K562 (cell line): ENCODE results near the gene CFDP1. TPM values are rescaled to one million over a fixed set of nuclear protein-coding genes. Genes with fewer than 3 reads are reported as not detected.
A peak's percentile ranks its signal among the peaks of the same experiment; 100 is the strongest.

Experiments used
- ATAC-seq: fragments of 200-7000 bp; cut with Tn5 transposase; 3 replicates; pipeline ENCODE4 v1.9.1; 2020; ENCODE audit warnings: moderate library complexity
- BruUV-seq: library from RNA; stranded (reverse); fragments of 400-500 nt; replicated peaks from 2 replicates; lab custom pipeline; 2021; lab: Mats Ljungman, UMichigan
- CTCF ChIA-PET: fragments of 300-600 bp; formaldehyde crosslinking; extraction: SDS; loops from one replicate; lab custom pipeline; 2021; ENCODE audit warnings: low intra/inter-chr PET ratio; lab: Yijun Ruan, JAX
- POLR2A ChIA-PET: fragments of 300-600, 350-650 bp; sonication (Branson Sonifier 250); formaldehyde crosslinking; extraction: SDS; loops from one replicate; lab custom pipeline; 2021; ENCODE audit warnings: antibody characterized with exemption, inconsistent platforms; lab: Yijun Ruan, JAX
- DNase-seq, 4 experiments: peaks; one replicate each; pipeline versions ENCODE4 v3.0.0 to v3.0.0-alpha.2; 2011 to 2018; ENCODE audit warnings: low spot score in 3 of 4, mixed read lengths in 3 of 4; ENCODE audit errors: extremely low read depth in 1 of 4
- FAIRE-seq: peaks from 2 replicates; lab custom pipeline; 2011; peaks lifted over from hg19 to GRCh38; lab: Jason Lieb, UNC
- H2AFZ ChIP-seq: 2 replicates; pipeline ENCODE4 v1.6.0; 2011; ENCODE audit warnings: low read depth, low read length, control low read depth, inconsistent platforms
- H3K27ac ChIP-seq: fragments of 200-600 bp; 3 replicates; pipeline ENCODE4 v1.8.0; 2011; ENCODE audit warnings: low read depth, mild to moderate bottlenecking, control low read depth, inconsistent platforms, low read length, moderate library complexity, mixed read lengths; ENCODE audit errors: extremely low read depth
- H3K27me3 ChIP-seq, 2 experiments: fragments of 300-600 bp in 1 of 2; 2 replicates in 1 of 2; 3 replicates in 1 of 2; pipeline versions ENCODE4 v1.6.0 to v1.8.0; 2011; ENCODE audit warnings: inconsistent platforms in 2 of 2, low read length in 2 of 2, mild to moderate bottlenecking in 1 of 2, mixed read lengths in 1 of 2, moderate library complexity in 1 of 2; ENCODE audit not compliant: control insufficient read depth in 2 of 2, insufficient read depth in 2 of 2
- H3K36me3 ChIP-seq: fragments of 300-600 bp; 3 replicates; pipeline ENCODE4 v1.8.0; 2011; ENCODE audit warnings: mild to moderate bottlenecking, low read length, inconsistent platforms; ENCODE audit not compliant: control insufficient read depth, insufficient read depth
- H3K4me1 ChIP-seq, 2 experiments: fragments of 200-600 bp in 1 of 2; replicated peaks in 1 of 2; 2 replicates in 1 of 2; 3 replicates in 1 of 2; pipeline versions ENCODE4 v1.5.1 to v1.8.0; 2011; ENCODE audit warnings: inconsistent platforms in 2 of 2, low read length in 2 of 2, mild to moderate bottlenecking in 1 of 2, mixed read lengths in 1 of 2, moderate library complexity in 1 of 2; ENCODE audit not compliant: control insufficient read depth in 2 of 2, insufficient read depth in 2 of 2
- H3K4me2 ChIP-seq: 2 replicates; pipeline ENCODE4 v1.6.1; 2011; ENCODE audit warnings: low read length, control low read depth, inconsistent platforms, mixed read lengths; ENCODE audit not compliant: insufficient read depth
- H3K4me3 ChIP-seq: fragments of 200-600 bp; sonication (generic), shearing (Covaris generic); 2 replicates; pipeline ENCODE4 v1.5.1; 2016; ENCODE audit warnings: control low read depth, inconsistent platforms
- H3K79me2 ChIP-seq: fragments of 200-600 bp; 3 replicates; pipeline ENCODE4 v1.8.0; 2011; ENCODE audit warnings: low read length, inconsistent platforms; ENCODE audit not compliant: control insufficient read depth, insufficient read depth
- H3K9ac ChIP-seq, 2 experiments: 2 replicates each; pipeline versions ENCODE4 v1.6.0 to v1.6.1; 2011; ENCODE audit warnings: low read depth in 2 of 2, low read length in 2 of 2, control low read depth in 1 of 2, inconsistent platforms in 1 of 2, mild to moderate bottlenecking in 1 of 2, mixed read lengths in 1 of 2; ENCODE audit not compliant: insufficient read depth in 1 of 2
- H3K9me1 ChIP-seq: one replicate; pipeline ENCODE4 v1.6.0; 2011; ENCODE audit warnings: inconsistent platforms, mild to moderate bottlenecking, low read length, moderate library complexity; ENCODE audit not compliant: control insufficient read depth, insufficient read depth
- H3K9me3 ChIP-seq: replicated peaks from 2 replicates; pipeline ENCODE4 v1.5.1; 2011; ENCODE audit warnings: low read depth, low read length, inconsistent platforms; ENCODE audit not compliant: control insufficient read depth, insufficient read depth
- H4K20me1 ChIP-seq: replicated peaks from 2 replicates; pipeline ENCODE4 v1.6.1; 2011; ENCODE audit warnings: low read length, inconsistent platforms, mixed read lengths; ENCODE audit not compliant: control insufficient read depth, insufficient read depth
- AFF1 ChIP-seq, 2 experiments: fragments of 450-650 bp; IDR thresholded peaks; 2 replicates each; pipeline ENCODE4 v1.6.1; 2018; ENCODE audit warnings: mild to moderate bottlenecking in 2 of 2, low read depth in 1 of 2; ENCODE audit not compliant: partially characterized antibody in 2 of 2
- ARID1B ChIP-seq: fragments of 450-650 bp; IDR thresholded peaks from 2 replicates; pipeline ENCODE4 v1.6.1; 2016; ENCODE audit warnings: antibody characterized with exemption, mild to moderate bottlenecking, inconsistent platforms
- ARID3A ChIP-seq: IDR thresholded peaks from 2 replicates; pipeline ENCODE4 v1.6.1; 2012; ENCODE audit warnings: low read depth, low read length, improper control_type of control experiment, borderline replicate concordance
- EP400 ChIP-seq: fragments of 450-650 bp; IDR thresholded peaks from 2 replicates; pipeline ENCODE4 v1.6.1; 2017; ENCODE audit warnings: antibody characterized with exemption, mild to moderate bottlenecking, moderate library complexity
- GATAD2B ChIP-seq: fragments of 450-650 bp; IDR thresholded peaks from 2 replicates; pipeline ENCODE4 v1.6.1; 2017; ENCODE audit warnings: mild to moderate bottlenecking, borderline replicate concordance
- NFATC3 ChIP-seq: fragments of 450-650 bp; IDR thresholded peaks from 2 replicates; pipeline ENCODE4 v1.6.1; 2017; ENCODE audit warnings: mild to moderate bottlenecking
- PHF21A ChIP-seq: fragments of 450-650 bp; IDR thresholded peaks from 2 replicates; pipeline ENCODE4 v1.6.1; 2017; ENCODE audit warnings: low read depth, borderline replicate concordance
- SMAD3 ChIP-seq: fragments of 450-650 bp; formaldehyde crosslinking; conservative IDR thresholded peaks from 2 replicates; pipeline ENCODE4 v1.4.0; 2020; ENCODE audit warnings: mild to moderate bottlenecking
- TEAD1 ChIP-seq, 2 experiments: fragments of 450-650 bp in 1 of 2; sonication (generic) in 1 of 2; formaldehyde crosslinking; IDR thresholded peaks; 2 replicates each; pipeline versions ENCODE4 v1.4.0 to v1.8.0; 2020 to 2022; ENCODE audit warnings: mild to moderate bottlenecking in 2 of 2, missing genetic modification reagents in 1 of 2
- XRCC4 ChIP-seq: IDR thresholded peaks from one replicate; pipeline ENCODE4 v1.6.1; 2011; ENCODE audit not compliant: insufficient read depth, insufficient read length; ENCODE audit errors: extremely low read depth
- ZBTB33 ChIP-seq: sonication (generic); formaldehyde crosslinking; IDR thresholded peaks from 2 replicates; pipeline ENCODE4 v1.8.1; 2023; ENCODE audit warnings: mild to moderate bottlenecking, missing genetic modification reagents
- ZNF253 ChIP-seq: fragments of 250-450 bp; sonication (Bioruptor Pico); conservative IDR thresholded peaks from 2 replicates; pipeline ENCODE4 v1.6.1; 2021; ENCODE audit warnings: mild to moderate bottlenecking
- WGBS: fragments of 100-300 bp; shearing (Covaris generic); methylation state at CpG from one replicate; pipeline ENCODE4 v1.1.6; 2016; ENCODE audit warnings: low coverage, mixed read lengths; ENCODE audit not compliant: insufficient coverage; ENCODE audit errors: missing lambda C conversion rate; 5-methylcytosine and 5-hydroxymethylcytosine counted together
- in situ Hi-C: fragments of 300-500 bp; cut with MboI; formaldehyde crosslinking; loops from 4 replicates; pipeline ENCODE4 v1.15.0; 2018; ENCODE audit warnings: inconsistent platforms, mixed read lengths
- intact Hi-C: fragments of 100-400 bp; cut with micrococcal nuclease; formaldehyde crosslinking; loops from 2 replicates; pipeline ENCODE4 v1.14.2; 2022
- polyA plus RNA-seq, 8 experiments: library from polyadenylated mRNA; depleted of rRNA in 4 of 8; stranded (reverse) in 5 of 8; unstranded in 3 of 8; fragments of >200 nt; fragmentation: Nextera tagmentation in 2 of 8; fragmentation: Illumina TruSeq in 1 of 8; extraction: Ambion mirVana in 2 of 8; extraction: Trizol in 1 of 8; gene quantifications; 2 replicates each; pipeline versions ENCODE4 v1.2.1 to v1.2.3, GENCODE V29; 2011 to 2014; ENCODE audit warnings: inconsistent platforms in 1 of 8, missing spikeins in 1 of 8
- total RNA-seq, 7 experiments: library from RNA; depleted of rRNA in 6 of 7; stranded (reverse); fragments of >200 nt in 6 of 7; fragmentation: Illumina TruSeq in 2 of 7; extraction: Trizol in 2 of 7; gene quantifications; 2 replicates each; pipeline versions ENCODE4 v1.2.1 to v1.2.3, GENCODE V29; 2011 to 2021; ENCODE audit warnings: low replicate concordance in 1 of 7

CFDP1 gene
- total and polyA plus RNA-seq, 9 of the 15 experiments (the other 6 are each of a cell fraction or from before 2014, with no cell fraction given): 31.5 to 78.4 (median 61.7) TPM

DNA sequence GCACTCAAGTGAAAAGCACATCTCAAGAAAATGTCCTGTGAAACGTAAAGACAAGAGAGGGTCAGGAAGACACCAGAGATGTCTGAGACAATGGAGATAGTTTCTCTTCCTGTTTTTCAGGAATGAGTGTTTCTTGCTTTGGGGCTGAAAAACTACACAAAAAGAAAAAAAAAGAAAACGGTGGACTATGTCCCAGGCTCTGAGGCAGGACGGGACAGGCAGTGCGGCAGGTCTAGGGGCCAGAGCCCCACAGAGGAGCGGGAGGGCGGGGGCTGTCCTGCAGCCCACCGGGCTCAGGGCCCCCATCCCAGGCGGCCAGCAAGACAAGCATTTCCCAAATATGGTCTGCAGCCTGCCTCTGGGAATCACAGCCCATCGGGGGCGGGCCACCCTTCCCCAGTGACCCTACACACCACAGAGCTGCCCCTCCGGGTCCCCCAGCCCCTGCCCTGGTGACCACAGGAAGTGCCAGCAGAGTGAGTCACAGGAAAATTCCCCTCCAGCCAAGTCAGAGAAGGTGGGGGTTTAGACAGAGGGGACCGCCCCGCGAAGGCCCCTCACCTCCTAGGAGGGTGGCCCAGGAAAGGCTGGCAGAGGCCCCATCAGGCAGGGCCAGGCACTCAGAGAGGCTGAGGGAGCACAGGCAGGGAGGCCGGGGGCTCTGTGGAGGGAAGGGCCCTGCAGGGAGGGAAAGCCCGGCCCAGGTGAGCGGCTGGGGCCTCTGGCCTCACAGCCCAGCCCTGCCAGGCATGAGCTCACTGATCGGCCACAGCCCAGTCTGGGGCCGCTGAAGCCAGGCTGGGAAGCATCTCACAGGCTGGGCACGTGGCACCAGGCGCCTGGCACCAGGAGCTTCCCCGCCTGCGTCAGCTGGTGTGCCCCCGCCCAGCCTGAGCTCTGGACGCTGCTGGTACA is 188.2 kb downstream of the CFDP1 start:
- H2AFZ ChIP-seq: no peak overlapping the region
- BruUV-seq: no TSS peak
- H3K79me2 ChIP-seq: peaks cover 25% of the 10 kb centered on the region
- WGBS: 57% methylated on average over 22 of the region's 25 CpGs
- no peak overlapping the region for H3K4me3 ChIP-seq
- peak overlapping the region in 1 of 2 experiments; percentile 79; a peak in 2 of 4 replicates for H3K9ac ChIP-seq
- ChIA-PET POLR2A (interaction anchor here (0.7 to 0.8 kb wide), 3 partner anchors 55 to 376 kb away, joined by 3 to 6 read pairs (median 3); no protein-coding TSS in a partner anchor), CTCF (interaction anchor here (0.6 kb wide), 1 partner anchor 158 kb away, joined by 3 read pairs; no protein-coding TSS in a partner anchor)
- H3K27ac ChIP-seq: peak overlapping the region; percentile 14; the same call in 1 of the 3 replicates
- H3K36me3 ChIP-seq: peaks cover 21% of the 10 kb centered on the region; the same call in 2 of the 3 replicates
- peaks cover 12 to 64% of the 10 kb centered on the region in 2 experiments; a peak in 4 of 5 replicates for H3K4me1 ChIP-seq
- ATAC-seq (peak; percentile 20), DNase-seq (no peak), FAIRE-seq (no peak)
- H3K9me1 ChIP-seq: no peaks in the 10 kb centered on the region
- intact Hi-C loops: no loop called here
- H3K27me3 ChIP-seq: no peaks in the 10 kb centered on the region
- H4K20me1 ChIP-seq: peaks cover 45% of the 10 kb centered on the region
- H3K9me3 ChIP-seq: no peaks in the 10 kb centered on the region
- no peak overlapping the region for H3K4me2 ChIP-seq
- in situ Hi-C loops: no loop called here
- TF ChIP-seq GATAD2B: no peak
- TF ChIP-seq TEAD1 (CRISPR knock-in tag; IDR thresholded peaks at IDR 0.05): peak in 1 of 2 experiments; percentile 60; a peak in 1 of 4 replicates
- TF ChIP-seq ZNF253: no peak
- TF ChIP-seq EP400: no peak
- no peak for TF ChIP-seq XRCC4
- TF ChIP-seq SMAD3 (CRISPR knock-in tag): no peak
- TF ChIP-seq ARID1B: peak; percentile 27; the same call in 1 of the 2 replicates
- TF ChIP-seq ZBTB33 (CRISPR knock-in tag): 0 out of 2 replicates have a peak, but pooled peaks have one; percentile 30
- TF ChIP-seq PHF21A: no peak
- TF ChIP-seq NFATC3: no peak
- no peak for TF ChIP-seq AFF1 (IDR thresholded peaks at IDR 0.05; ENCODE audit: low read depth in 1 of 2, partially characterized antibody in 2 of 2)
- TF ChIP-seq ARID3A: no peak
